Keratinocyte (primary cell): ENCODE data around the gene PROM1.

Source experiments
- CTCF ChIP-seq, 3 experiments: IDR thresholded peaks in 1 of 3; conservative IDR thresholded peaks in 1 of 3; optimal IDR thresholded peaks in 1 of 3; 2 replicates in 2 of 3; 3 replicates in 1 of 3; pipeline versions ENCODE3 to v1.5.1; 2011; ENCODE audit warnings: low read length in 3 of 3, mild to moderate bottlenecking in 3 of 3, moderate library complexity in 2 of 3, control low read depth in 1 of 3, inconsistent platforms in 1 of 3; ENCODE audit not compliant: insufficient read depth in 2 of 3; ENCODE audit errors: extremely low read depth in 1 of 3
- EZH2 ChIP-seq: IDR thresholded peaks from one replicate; pipeline ENCODE4 v1.6.1; 2012; ENCODE audit warnings: inconsistent platforms, mild to moderate bottlenecking, low read length, moderate library complexity

GRCh38 chr4:15918484-15919129, 165.2 kb downstream of the PROM1 start:
- TF ChIP-seq CTCF (optimal IDR thresholded peaks at IDR 0.05 in 1 of 3, IDR thresholded peaks at IDR 0.05 in 1 of 3, conservative IDR thresholded peaks at IDR 0.05 in 1 of 3; ENCODE audit: extremely low read depth in 1 of 3, insufficient read depth in 2 of 3, low read length in 3 of 3), result no peak
- no peak for TF ChIP-seq EZH2
